Nephron progenitor cell (in vitro differentiated cells): ENCODE results near the gene NSMCE4A.

ENCODE experiments used
- DNase-seq: peaks from one replicate; pipeline ENCODE4 v3.0.0; 2021
- H3K27ac Mint-ChIP-seq: 2 replicates; pipeline ENCODE4 v1.8.0; 2021; ENCODE audit warnings: mild to moderate bottlenecking, moderate library complexity, mixed read lengths
- H3K27me3 Mint-ChIP-seq: 2 replicates; pipeline ENCODE4 v1.8.0; 2021; ENCODE audit warnings: mild to moderate bottlenecking, low read depth, mixed read lengths; ENCODE audit not compliant: poor library complexity
- H3K36me3 Mint-ChIP-seq: 2 replicates; pipeline ENCODE4 v1.8.0; 2021; ENCODE audit warnings: low read depth, mixed read lengths
- H3K4me1 Mint-ChIP-seq: 2 replicates; pipeline ENCODE4 v1.8.0; 2021; ENCODE audit warnings: mixed read lengths
- H3K4me3 Mint-ChIP-seq: 2 replicates; pipeline ENCODE4 v1.8.0; 2021; ENCODE audit warnings: mild to moderate bottlenecking, moderate library complexity, mixed read lengths
- H3K9me3 Mint-ChIP-seq: 2 replicates; pipeline ENCODE4 v1.8.0; 2021; ENCODE audit warnings: mild to moderate bottlenecking, moderate library complexity, mixed read lengths
- TF ChIP-seq, protein P1 (sequence below): fragments of 200-600 bp; sonication (generic); IDR thresholded peaks from 2 replicates; pipeline ENCODE4 v1.5.0; 2021; ENCODE audit warnings: antibody characterized with exemption

NSMCE4A gene

GRCh38 chr10:122012731-122013130 is 37.7 kb upstream of the NSMCE4A start:
- Mint-ChIP-seq H3K27ac (no peak overlapping the region), H3K27me3 (no peaks in the 10 kb centered on the region), H3K4me1 (no peaks in the 10 kb centered on the region), H3K4me3 (no peak overlapping the region), H3K9me3 (peaks cover 10% of the 10 kb centered on the region), H3K36me3 (no peaks in the 10 kb centered on the region)
- TF ChIP-seq, protein P1, sequence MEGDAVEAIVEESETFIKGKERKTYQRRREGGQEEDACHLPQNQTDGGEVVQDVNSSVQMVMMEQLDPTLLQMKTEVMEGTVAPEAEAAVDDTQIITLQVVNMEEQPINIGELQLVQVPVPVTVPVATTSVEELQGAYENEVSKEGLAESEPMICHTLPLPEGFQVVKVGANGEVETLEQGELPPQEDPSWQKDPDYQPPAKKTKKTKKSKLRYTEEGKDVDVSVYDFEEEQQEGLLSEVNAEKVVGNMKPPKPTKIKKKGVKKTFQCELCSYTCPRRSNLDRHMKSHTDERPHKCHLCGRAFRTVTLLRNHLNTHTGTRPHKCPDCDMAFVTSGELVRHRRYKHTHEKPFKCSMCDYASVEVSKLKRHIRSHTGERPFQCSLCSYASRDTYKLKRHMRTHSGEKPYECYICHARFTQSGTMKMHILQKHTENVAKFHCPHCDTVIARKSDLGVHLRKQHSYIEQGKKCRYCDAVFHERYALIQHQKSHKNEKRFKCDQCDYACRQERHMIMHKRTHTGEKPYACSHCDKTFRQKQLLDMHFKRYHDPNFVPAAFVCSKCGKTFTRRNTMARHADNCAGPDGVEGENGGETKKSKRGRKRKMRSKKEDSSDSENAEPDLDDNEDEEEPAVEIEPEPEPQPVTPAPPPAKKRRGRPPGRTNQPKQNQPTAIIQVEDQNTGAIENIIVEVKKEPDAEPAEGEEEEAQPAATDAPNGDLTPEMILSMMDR: no peak
- no peak for DNase-seq

DNA sequence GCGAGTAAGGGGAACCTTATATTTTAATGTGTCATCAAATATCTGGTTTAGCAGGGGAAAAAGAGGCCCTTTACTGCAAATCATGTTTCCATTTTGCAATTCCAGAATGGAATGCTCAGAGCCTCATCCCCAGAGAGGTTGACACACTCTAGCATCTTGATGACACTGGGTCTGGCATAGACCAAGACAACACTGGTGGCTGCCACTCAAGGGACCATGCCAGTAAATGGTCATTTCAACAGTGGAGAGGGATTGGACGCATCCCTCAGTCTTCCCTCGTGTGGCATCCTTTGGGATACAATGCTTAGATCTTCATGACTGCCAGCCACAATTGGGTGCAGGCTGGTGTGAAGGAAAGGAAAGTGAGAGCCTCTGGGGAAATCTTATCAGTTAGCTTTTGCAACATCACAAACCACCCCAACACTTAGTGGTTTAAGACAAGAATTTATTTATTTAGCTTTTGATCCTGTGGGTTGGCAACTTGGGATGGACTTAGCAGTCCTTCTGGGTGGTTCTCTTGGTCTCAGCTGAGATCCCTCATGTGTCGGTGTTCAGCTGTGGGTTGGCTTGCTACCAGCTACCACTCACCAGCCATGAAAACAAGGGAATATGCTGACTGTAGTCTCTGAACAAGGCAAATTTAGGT is 35.5 kb upstream of the NSMCE4A start:
- peaks cover 3% of the 10 kb centered on the region for H3K27me3 Mint-ChIP-seq
- peaks cover 17% of the 10 kb centered on the region for H3K9me3 Mint-ChIP-seq

DNA sequence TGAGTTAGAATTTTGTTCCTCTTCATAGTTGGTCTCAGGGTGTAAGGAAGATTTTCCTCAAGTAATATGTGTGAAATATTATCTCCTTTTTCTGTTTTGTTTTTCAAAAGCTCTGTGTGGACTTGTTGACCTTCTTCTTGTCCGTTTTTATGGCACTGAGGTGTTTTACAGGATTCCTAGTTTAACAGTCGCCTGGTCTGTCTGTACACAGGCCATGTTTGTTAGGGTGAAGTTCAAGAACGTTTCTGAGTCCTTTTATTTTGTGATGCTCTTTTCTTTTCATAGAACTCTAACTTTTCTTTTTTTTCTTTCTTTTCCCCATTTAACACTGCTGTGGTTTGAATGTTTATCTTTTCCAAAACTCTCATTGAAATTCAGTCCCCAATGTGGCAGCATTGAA is 32.4 kb upstream of the NSMCE4A start:
- Mint-ChIP-seq H3K27me3 (peaks cover 3% of the 10 kb centered on the region), H3K4me3 (no peak overlapping the region), H3K4me1 (no peaks in the 10 kb centered on the region), H3K9me3 (peaks cover 32% of the 10 kb centered on the region), H3K36me3 (no peaks in the 10 kb centered on the region), H3K27ac (no peak overlapping the region)
- TF ChIP-seq, protein P1: no peak
- no peak for DNase-seq

More for the DNA sequence above, 35.5 kb upstream of the NSMCE4A start:
- TF ChIP-seq, protein P1: no peak
- H3K4me3 Mint-ChIP-seq: no peak overlapping the region
- H3K4me1 Mint-ChIP-seq: no peaks in the 10 kb centered on the region
- no peak overlapping the region for H3K27ac Mint-ChIP-seq
- no peaks in the 10 kb centered on the region for H3K36me3 Mint-ChIP-seq
- no peak for DNase-seq

GRCh38 chr10:122001698-122002097 is 26.7 kb upstream of the NSMCE4A start:
- Mint-ChIP-seq H3K9me3 (peaks cover 60% of the 10 kb centered on the region), H3K27me3 (peaks cover 5% of the 10 kb centered on the region), H3K4me1 (peaks cover 2% of the 10 kb centered on the region), H3K36me3 (peaks cover 5% of the 10 kb centered on the region), H3K4me3 (no peak overlapping the region), H3K27ac (no peak overlapping the region)
- DNase-seq: no peak
- TF ChIP-seq, protein P1: no peak

GRCh38 chr10:121999301-121999700 is 24.3 kb upstream of the NSMCE4A start:
- TF ChIP-seq, protein P1: no peak
- Mint-ChIP-seq H3K4me1 (peaks cover 22% of the 10 kb centered on the region), H3K27me3 (peaks cover 2% of the 10 kb centered on the region), H3K4me3 (no peak overlapping the region), H3K9me3 (peaks cover 45% of the 10 kb centered on the region), H3K36me3 (peaks cover 5% of the 10 kb centered on the region), H3K27ac (no peak overlapping the region)
- no peak for DNase-seq

GRCh38 chr10:121998462-121998861 is 23.4 kb upstream of the NSMCE4A start:
- Mint-ChIP-seq H3K9me3 (peaks cover 40% of the 10 kb centered on the region), H3K4me1 (peaks cover 30% of the 10 kb centered on the region), H3K27ac (no peak overlapping the region), H3K36me3 (peaks cover 5% of the 10 kb centered on the region), H3K4me3 (no peak overlapping the region), H3K27me3 (peaks cover 6% of the 10 kb centered on the region)
- no peak for DNase-seq
- TF ChIP-seq, protein P1: no peak
